Measurements from ENCODE around the gene HDGFL2.

Gene HDGFL2

GRCh38 chr19:4529924-4530522, 57.9 kb downstream of the HDGFL2 start:
- H3K27me3 ChIP-seq (ENCODE audit: insufficient read depth, low read length, poor library complexity) = no peaks in the 10 kb centered on the region
- H3K9me3 ChIP-seq (ENCODE audit: insufficient read depth, low read length, severe bottlenecking) = no peaks in the 10 kb centered on the region
- ATAC-seq (ENCODE audit: insufficient read depth, low read depth) (no peak), DNase-seq (no peak)
- H3K4me1 ChIP-seq (ENCODE audit: insufficient read depth, low read length) = no peaks in the 10 kb centered on the region
- no peak overlapping the region for H3K4me3 ChIP-seq (ENCODE audit: low read depth in 1 of 2, low read length in 2 of 2)
- TF ChIP-seq EZH2 (IDR thresholded peaks at IDR 0.05; ENCODE audit: borderline replicate concordance, low read depth, low read length, severe bottlenecking) (no peak), CTCF (IDR thresholded peaks at IDR 0.05; ENCODE audit: borderline replicate concordance, extremely low read depth, low read length, poor library complexity, severe bottlenecking) (no peak)
- no peak overlapping the region for H3K27ac ChIP-seq (ENCODE audit: low read length)
- H3K9ac ChIP-seq (ENCODE audit: low read depth, low read length) = no peak overlapping the region
- H3K79me2 ChIP-seq (ENCODE audit: insufficient read depth, low read length) = no peaks in the 10 kb centered on the region
- H3K4me2 ChIP-seq (ENCODE audit: insufficient read depth, low read length) = no peak overlapping the region
- H4K20me1 ChIP-seq (ENCODE audit: insufficient read depth, low read length) = no peaks in the 10 kb centered on the region
- no peaks in the 10 kb centered on the region for H3K36me3 ChIP-seq (ENCODE audit: insufficient read depth, low read length)
- H2AFZ ChIP-seq (ENCODE audit: low read depth, low read length) = no peak overlapping the region

GRCh38 chr19:4531562-4532165, 59.6 kb downstream of the HDGFL2 start:
- H4K20me1 ChIP-seq (ENCODE audit: insufficient read depth, low read length) = no peaks in the 10 kb centered on the region
- ATAC-seq (ENCODE audit: insufficient read depth, low read depth) (no peak), DNase-seq (no peak)
- no peaks in the 10 kb centered on the region for H3K4me1 ChIP-seq (ENCODE audit: insufficient read depth, low read length)
- no peaks in the 10 kb centered on the region for H3K27me3 ChIP-seq (ENCODE audit: insufficient read depth, low read length, poor library complexity)
- H2AFZ ChIP-seq (ENCODE audit: low read depth, low read length) = no peak overlapping the region
- no peak overlapping the region for H3K4me2 ChIP-seq (ENCODE audit: insufficient read depth, low read length)
- H3K9ac ChIP-seq (ENCODE audit: low read depth, low read length) = no peak overlapping the region
- no peaks in the 10 kb centered on the region for H3K9me3 ChIP-seq (ENCODE audit: insufficient read depth, low read length, severe bottlenecking)
- no peaks in the 10 kb centered on the region for H3K79me2 ChIP-seq (ENCODE audit: insufficient read depth, low read length)
- no peak for TF ChIP-seq EZH2 (IDR thresholded peaks at IDR 0.05; ENCODE audit: borderline replicate concordance, low read depth, low read length, severe bottlenecking)
- TF ChIP-seq CTCF (IDR thresholded peaks at IDR 0.05; ENCODE audit: borderline replicate concordance, extremely low read depth, low read length, poor library complexity, severe bottlenecking) = no peak
- no peak overlapping the region for H3K27ac ChIP-seq (ENCODE audit: low read length)
- no peaks in the 10 kb centered on the region for H3K36me3 ChIP-seq (ENCODE audit: insufficient read depth, low read length)
- H3K4me3 ChIP-seq (ENCODE audit: low read depth in 1 of 2, low read length in 2 of 2) = no peak overlapping the region

- Histone ChIP-seq H3K27ac (ENCODE audit: low read length) (no peak overlapping the region), H3K4me1 (ENCODE audit: insufficient read depth, low read length) (no peaks in the 10 kb centered on the region), H3K4me2 (ENCODE audit: insufficient read depth, low read length) (no peak overlapping the region), H3K9me3 (ENCODE audit: insufficient read depth, low read length, severe bottlenecking) (no peaks in the 10 kb centered on the region), H3K9ac (ENCODE audit: low read depth, low read length) (no peak overlapping the region), H3K4me3 (ENCODE audit: low read depth in 1 of 2, low read length in 2 of 2) (no peak overlapping the region), H4K20me1 (ENCODE audit: insufficient read depth, low read length) (no peaks in the 10 kb centered on the region), H3K36me3 (ENCODE audit: insufficient read depth, low read length) (no peaks in the 10 kb centered on the region), H2AFZ (ENCODE audit: low read depth, low read length) (no peak overlapping the region), H3K27me3 (ENCODE audit: insufficient read depth, low read length, poor library complexity) (no peaks in the 10 kb centered on the region), H3K79me2 (ENCODE audit: insufficient read depth, low read length) (no peaks in the 10 kb centered on the region)
- TF ChIP-seq EZH2 (IDR thresholded peaks at IDR 0.05; ENCODE audit: borderline replicate concordance, low read depth, low read length, severe bottlenecking) = no peak
- TF ChIP-seq CTCF (IDR thresholded peaks at IDR 0.05; ENCODE audit: borderline replicate concordance, extremely low read depth, low read length, poor library complexity, severe bottlenecking) = no peak
- no peak for DNase-seq
- ATAC-seq (ENCODE audit: insufficient read depth, low read depth) = no peak
Measured at GRCh38 chr19:4533334-4533733, 61.2 kb downstream of the HDGFL2 start.
